BLaER1 treated with 17β-estradiol and CSF1 and Interleukin-3, amounts not matched to agents 10 nM and 100 nM (cell line): ENCODE data around the gene WDR45B.

ENCODE experiments used
- H3K27ac ChIP-seq, 11 experiments: shearing (Covaris generic); formaldehyde crosslinking; 2 replicates each; pipeline ENCODE4 v1.8.1; 2022
- H3K27me3 ChIP-seq, 11 experiments: shearing (Covaris generic); formaldehyde crosslinking; 2 replicates each; pipeline ENCODE4 v1.8.1; 2022
- H3K36me3 ChIP-seq, 11 experiments: shearing (Covaris generic); formaldehyde crosslinking; 2 replicates each; pipeline ENCODE4 v1.8.1; 2022
- H3K4me1 ChIP-seq, 10 experiments: shearing (Covaris generic); formaldehyde crosslinking; 2 replicates each; pipeline ENCODE4 v1.8.1; 2022
- H3K4me2 ChIP-seq, 11 experiments: shearing (Covaris generic); formaldehyde crosslinking; 2 replicates each; pipeline ENCODE4 v1.8.1; 2022
- H3K4me3 ChIP-seq, 10 experiments: shearing (Covaris generic); formaldehyde crosslinking; 2 replicates each; pipeline ENCODE4 v1.8.1; 2022
- H3K9ac ChIP-seq, 11 experiments: shearing (Covaris generic); formaldehyde crosslinking; 2 replicates each; pipeline ENCODE4 v1.8.1; 2022
- H3K9me3 ChIP-seq, 11 experiments: shearing (Covaris generic); formaldehyde crosslinking; replicated peaks in 1 of 11; 2 replicates each; pipeline ENCODE4 v1.8.1; 2022
- H4K20me1 ChIP-seq, 11 experiments: shearing (Covaris generic); formaldehyde crosslinking; 2 replicates each; pipeline ENCODE4 v1.8.1; 2022
- Cebpa-rat ChIP-seq, 11 experiments: shearing (Covaris generic); IDR thresholded peaks; 2 replicates each; pipeline ENCODE4 v1.8.1; 2022

WDR45B gene

DNA sequence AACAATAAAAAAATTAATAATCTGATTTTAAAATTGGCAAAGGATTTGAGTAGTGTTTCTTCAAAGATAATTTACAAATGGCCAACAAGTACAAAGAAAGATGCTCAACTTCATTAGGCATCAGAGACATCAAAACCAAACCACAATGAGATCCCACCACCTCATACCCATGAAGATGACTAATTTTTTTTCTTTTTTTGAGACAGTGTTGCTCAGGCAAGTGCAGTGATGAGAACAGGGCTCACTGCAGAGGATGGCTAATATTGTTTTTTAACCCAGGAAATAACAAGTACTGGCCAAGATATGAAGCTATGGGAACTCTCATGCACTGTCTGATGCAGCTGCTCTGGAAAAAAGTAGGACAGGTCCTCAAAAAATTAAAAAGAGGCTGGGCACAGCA is 14.9 kb downstream of the WDR45B start:
- H3K9me3 ChIP-seq: peaks cover 5 to 19% (median 14%) of the 10 kb centered on the region in 11 experiments; a peak in 17 of 22 replicates
- no peak overlapping the region for H3K4me3 ChIP-seq
- H3K9ac ChIP-seq: no peak overlapping the region
- H3K4me1 ChIP-seq: peaks cover 0 to 18% (median 6%) of the 10 kb centered on the region in 10 experiments; a peak in 13 of 20 replicates
- H3K27ac ChIP-seq: no peak overlapping the region
- no peak overlapping the region for H3K4me2 ChIP-seq
- peaks cover 87 to 97% (median 93%) of the 10 kb centered on the region in 11 experiments for H3K36me3 ChIP-seq
- no peaks in the 10 kb centered on the region for H3K27me3 ChIP-seq
- H4K20me1 ChIP-seq: peaks cover 54 to 97% (median 89%) of the 10 kb centered on the region in 11 experiments
- no peak for TF ChIP-seq Cebpa-rat (IDR thresholded peaks at IDR 0.05)

DNA sequence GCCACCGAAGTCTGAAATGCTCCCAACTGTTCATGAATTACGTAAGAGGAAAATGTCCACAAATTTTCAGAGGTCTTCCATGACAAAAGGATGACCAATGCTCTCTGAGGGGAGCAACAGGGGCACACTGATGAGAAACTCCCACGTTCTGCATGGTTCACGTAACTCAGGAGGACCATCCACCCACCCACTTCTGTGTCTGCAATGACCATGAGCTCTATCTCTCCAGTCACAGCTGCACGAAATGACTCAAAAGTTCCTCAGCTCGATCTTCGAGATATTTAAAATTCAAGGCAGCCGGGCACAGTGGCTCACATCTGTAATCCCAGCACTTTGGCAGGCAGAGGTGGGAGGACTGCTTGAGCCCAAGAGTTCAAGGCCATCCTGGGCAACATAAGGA is 15.8 kb downstream of the WDR45B start:
- no peak overlapping the region for H3K27ac ChIP-seq
- peaks cover 0 to 24% (median 15%) of the 10 kb centered on the region in 10 experiments; a peak in 14 of 20 replicates for H3K4me1 ChIP-seq
- H3K9ac ChIP-seq: no peak overlapping the region
- H3K4me3 ChIP-seq: no peak overlapping the region
- peaks cover 2 to 13% (median 9%) of the 10 kb centered on the region in 11 experiments; a peak in 17 of 22 replicates for H3K9me3 ChIP-seq
- no peak for TF ChIP-seq Cebpa-rat (IDR thresholded peaks at IDR 0.05)
- H4K20me1 ChIP-seq: peaks cover 50 to 99% (median 91%) of the 10 kb centered on the region in 11 experiments
- no peak overlapping the region for H3K4me2 ChIP-seq
- peaks cover 87 to 100% (median 95%) of the 10 kb centered on the region in 11 experiments for H3K36me3 ChIP-seq
- no peaks in the 10 kb centered on the region for H3K27me3 ChIP-seq

DNA sequence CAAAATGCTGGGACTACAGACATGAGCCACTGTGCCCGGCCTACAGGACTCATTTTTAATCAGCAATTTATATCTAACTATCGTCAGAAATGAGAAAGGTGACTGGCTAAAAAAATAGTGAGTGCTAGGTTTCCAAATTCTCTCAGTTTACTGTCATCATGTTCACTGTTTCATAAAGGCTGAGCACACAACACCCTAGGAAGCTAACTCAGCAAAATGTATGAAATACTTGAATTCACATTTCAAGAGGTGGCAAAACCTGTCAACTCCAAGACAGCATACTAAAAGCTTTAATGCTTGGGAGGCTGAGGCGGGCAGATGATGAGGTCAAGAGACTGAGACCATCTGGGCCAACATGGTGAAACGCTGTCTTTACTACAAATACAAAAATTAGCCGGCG is 16.7 kb downstream of the WDR45B start:
- peaks cover 0 to 31% (median 23%) of the 10 kb centered on the region in 10 experiments; a peak in 14 of 20 replicates for H3K4me1 ChIP-seq
- H3K27ac ChIP-seq: no peak overlapping the region
- no peak overlapping the region for H3K4me3 ChIP-seq
- TF ChIP-seq Cebpa-rat (IDR thresholded peaks at IDR 0.05): no peak
- no peak overlapping the region for H3K9ac ChIP-seq
- peaks cover 0 to 4% (median 0%) of the 10 kb centered on the region in 11 experiments; a peak in 6 of 22 replicates for H3K9me3 ChIP-seq
- H3K36me3 ChIP-seq: peaks cover 87 to 100% (median 95%) of the 10 kb centered on the region in 11 experiments
- H3K4me2 ChIP-seq: no peak overlapping the region
- no peaks in the 10 kb centered on the region for H3K27me3 ChIP-seq
- peaks cover 45 to 99% (median 83%) of the 10 kb centered on the region in 11 experiments for H4K20me1 ChIP-seq

DNA sequence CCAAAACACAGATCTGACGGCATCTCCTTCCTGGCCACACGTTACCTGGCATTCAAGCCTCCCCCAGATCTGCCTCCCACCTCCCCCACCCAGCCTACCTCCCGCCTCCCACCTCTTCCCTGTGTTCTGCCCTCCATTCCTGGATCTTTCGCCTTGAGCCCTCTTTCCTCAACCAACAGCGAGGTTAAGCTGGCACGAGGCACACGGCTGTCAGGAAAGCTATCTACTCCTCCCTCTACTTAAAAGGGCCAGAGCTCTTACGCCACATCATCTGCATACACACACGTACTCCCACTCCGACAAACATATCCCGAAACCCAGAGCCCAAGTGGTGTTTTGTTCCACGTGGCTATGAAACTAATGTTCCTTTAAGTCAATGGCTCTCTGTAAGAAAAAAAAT is 18.0 kb downstream of the WDR45B start:
- H4K20me1 ChIP-seq: peaks cover 31 to 91% (median 70%) of the 10 kb centered on the region in 11 experiments; a peak in 21 of 22 replicates
- no peak overlapping the region for H3K27ac ChIP-seq
- H3K9me3 ChIP-seq: no peaks in the 10 kb centered on the region
- no peak overlapping the region for H3K9ac ChIP-seq
- H3K4me1 ChIP-seq: peaks cover 0 to 38% (median 25%) of the 10 kb centered on the region in 10 experiments; a peak in 14 of 20 replicates
- H3K4me3 ChIP-seq: no peak overlapping the region
- no peaks in the 10 kb centered on the region for H3K27me3 ChIP-seq
- peaks cover 86 to 100% (median 95%) of the 10 kb centered on the region in 11 experiments for H3K36me3 ChIP-seq
- no peak for TF ChIP-seq Cebpa-rat (IDR thresholded peaks at IDR 0.05)
- H3K4me2 ChIP-seq: no peak overlapping the region

DNA sequence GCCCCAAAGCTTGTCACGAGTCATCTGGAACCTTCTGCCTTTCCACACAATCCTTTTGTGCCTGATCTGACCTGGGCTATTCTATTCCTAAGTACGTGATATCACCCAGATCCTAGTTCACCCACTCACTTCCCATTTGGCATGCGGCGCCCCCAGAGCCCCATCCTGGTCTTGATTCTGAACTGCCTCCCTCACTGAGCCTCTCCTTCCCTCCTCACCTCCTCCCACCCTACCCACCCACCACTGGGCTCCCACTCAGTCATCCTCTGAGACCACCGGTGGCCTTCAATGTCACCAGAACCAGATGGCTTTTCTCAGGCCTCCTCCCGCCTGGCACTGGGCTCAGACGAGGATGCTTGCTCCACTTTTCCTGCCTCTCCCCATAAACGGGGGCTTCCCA is 18.5 kb downstream of the WDR45B start:
- Histone ChIP-seq H3K4me3 (no peak overlapping the region), H4K20me1 (peaks cover 27 to 86% (median 67%) of the 10 kb centered on the region in 11 experiments; a peak in 21 of 22 replicates), H3K9ac (0 out of 22 replicates have a peak overlapping the region, but pooled peaks of 2 of the 11 experiments have one; percentile 10 to 41), H3K4me1 (peaks cover 0 to 43% (median 28%) of the 10 kb centered on the region in 10 experiments; a peak in 15 of 20 replicates), H3K4me2 (no peak overlapping the region), H3K36me3 (peaks cover 86 to 100% (median 95%) of the 10 kb centered on the region in 11 experiments), H3K27ac (peak overlapping the region in 3 of 11 experiments; percentile 19 to 75 (median 74); a peak in 1 of 22 replicates), H3K9me3 (no peaks in the 10 kb centered on the region), H3K27me3 (no peaks in the 10 kb centered on the region)
- TF ChIP-seq Cebpa-rat (IDR thresholded peaks at IDR 0.05): no peak

DNA sequence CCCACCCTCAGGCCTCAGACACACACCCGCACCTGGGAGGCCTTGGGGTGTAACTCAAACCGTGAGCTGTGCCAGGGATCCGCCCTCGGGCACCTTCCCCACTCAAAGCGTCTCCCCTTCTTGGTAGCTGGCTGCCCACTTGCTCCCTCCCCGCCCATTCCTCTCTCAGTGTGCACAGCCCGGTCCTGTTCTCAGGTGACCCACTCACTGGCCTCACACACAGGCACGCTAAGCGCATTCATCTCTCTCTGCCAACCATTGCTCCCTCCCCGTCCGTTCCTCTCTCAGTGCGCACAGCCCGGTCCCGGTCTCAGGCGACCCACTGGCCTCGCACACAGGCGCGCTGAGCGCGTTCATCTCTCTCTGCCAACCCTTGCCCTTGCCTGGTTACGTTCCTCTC is 20.8 kb downstream of the WDR45B start:
- H3K4me1 ChIP-seq: peaks cover 21 to 66% (median 50%) of the 10 kb centered on the region in 10 experiments
- H3K9me3 ChIP-seq: no peaks in the 10 kb centered on the region
- H3K36me3 ChIP-seq: peaks cover 64 to 91% (median 85%) of the 10 kb centered on the region in 11 experiments
- H3K27me3 ChIP-seq: no peaks in the 10 kb centered on the region
- H3K4me2 ChIP-seq: peak overlapping the region in 8 of 11 experiments; percentile 32 to 96 (median 84); a peak in 16 of 22 replicates
- 0 out of 20 replicates have a peak overlapping the region, but pooled peaks of 1 of the 10 experiments have one; percentile 9 for H3K4me3 ChIP-seq
- TF ChIP-seq Cebpa-rat (IDR thresholded peaks at IDR 0.05): no peak
- peak overlapping the region in 8 of 11 experiments; percentile 10 to 67 (median 45); a peak in 10 of 22 replicates for H3K9ac ChIP-seq
- H4K20me1 ChIP-seq: peaks cover 9 to 72% (median 52%) of the 10 kb centered on the region in 11 experiments; a peak in 19 of 22 replicates
- peak overlapping the region in 9 of 11 experiments; percentile 28 to 75 (median 47); a peak in 11 of 22 replicates for H3K27ac ChIP-seq

DNA sequence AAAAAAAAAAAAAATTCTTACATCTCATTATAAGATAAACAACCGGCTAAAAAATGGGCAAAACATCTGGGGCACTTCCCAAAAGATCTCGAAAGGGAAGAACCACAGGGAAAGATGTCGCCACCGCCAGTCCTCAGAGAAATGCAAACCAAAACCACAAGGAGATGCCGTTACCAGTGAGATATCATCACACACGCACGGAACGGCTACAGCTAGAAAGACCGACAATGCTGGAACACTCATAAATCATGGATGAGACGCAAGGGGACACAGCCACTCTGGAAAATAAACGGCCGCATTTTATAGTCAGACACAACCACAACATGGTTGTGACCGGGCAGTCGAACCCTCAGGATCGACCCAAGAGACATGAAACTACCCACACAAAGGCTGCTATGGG is 24.5 kb downstream of the WDR45B start:
- peaks cover 74 to 91% (median 89%) of the 10 kb centered on the region in 11 experiments for H3K36me3 ChIP-seq

DNA sequence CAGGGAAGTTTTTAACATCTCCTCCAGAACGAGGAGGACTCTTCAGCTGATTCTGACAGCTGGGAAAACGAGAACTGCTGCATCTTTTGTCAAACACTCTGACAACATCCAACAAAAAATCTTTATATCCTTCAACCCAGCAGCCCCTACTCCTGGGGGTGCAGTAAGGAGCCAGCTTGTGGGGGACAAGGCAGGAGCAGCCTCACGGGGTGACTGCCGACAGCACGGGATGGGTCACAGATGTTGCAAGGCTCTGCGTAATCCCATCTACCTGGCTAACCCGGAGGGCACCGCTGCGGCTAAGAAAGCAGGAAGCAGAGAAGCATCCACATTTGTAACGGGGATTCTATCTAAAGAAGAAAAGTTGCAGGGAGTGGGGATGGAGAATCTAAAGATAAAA is 28.6 kb downstream of the WDR45B start:
- Histone ChIP-seq H3K4me2 (no peak overlapping the region), H3K36me3 (peaks cover 79 to 92% (median 90%) of the 10 kb centered on the region in 11 experiments), H3K4me1 (peaks cover 18 to 26% (median 24%) of the 10 kb centered on the region in 10 experiments), H3K27ac (no peak overlapping the region), H3K4me3 (no peak overlapping the region), H3K9me3 (no peaks in the 10 kb centered on the region), H3K9ac (peak overlapping the region in 2 of 11 experiments; percentile 36 to 38; a peak in 2 of 22 replicates), H4K20me1 (peaks cover 0 to 56% (median 16%) of the 10 kb centered on the region in 11 experiments; a peak in 11 of 22 replicates), H3K27me3 (no peaks in the 10 kb centered on the region)
- TF ChIP-seq Cebpa-rat (IDR thresholded peaks at IDR 0.05): no peak

More for the DNA sequence above, 24.5 kb downstream of the WDR45B start:
- Histone ChIP-seq H3K9me3 (no peaks in the 10 kb centered on the region), H3K27ac (peak overlapping the region; percentile 55 to 91 (median 77); a peak in 20 of 22 replicates), H3K4me1 (peaks cover 21 to 62% (median 51%) of the 10 kb centered on the region in 10 experiments), H3K4me3 (peak overlapping the region in 8 of 10 experiments; percentile 29 to 52 (median 38); a peak in 11 of 20 replicates), H3K9ac (peak overlapping the region; percentile 52 to 76 (median 70); a peak in 21 of 22 replicates), H3K4me2 (peak overlapping the region; percentile 56 to 93 (median 85)), H4K20me1 (peaks cover 5 to 56% (median 20%) of the 10 kb centered on the region in 11 experiments; a peak in 18 of 22 replicates), H3K27me3 (no peaks in the 10 kb centered on the region)
- peak in 6 of 11 experiments; percentile 27 to 79 (median 56); a peak in 6 of 22 replicates for TF ChIP-seq Cebpa-rat (IDR thresholded peaks at IDR 0.05)

DNA sequence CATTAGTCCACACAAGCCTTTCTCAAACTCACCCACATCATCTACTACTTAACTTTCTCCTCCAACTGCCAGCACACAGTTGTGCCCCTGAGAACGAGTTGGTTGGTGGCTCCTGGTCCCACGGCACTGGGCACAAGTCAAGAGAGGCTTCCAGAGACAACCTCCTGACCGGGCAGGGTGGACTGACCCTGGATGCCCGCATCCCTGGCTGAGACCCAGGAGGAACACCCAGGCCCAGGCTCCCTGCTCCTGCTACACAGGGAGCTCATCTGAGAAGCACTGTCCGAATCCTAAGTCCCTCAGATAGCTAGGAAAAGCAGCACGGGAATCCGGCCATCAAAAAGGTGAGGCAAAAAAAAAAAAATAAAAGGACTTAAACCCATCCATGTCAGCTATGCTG is 29.0 kb downstream of the WDR45B start:
- H3K9ac ChIP-seq: peak overlapping the region in 3 of 11 experiments; percentile 26 to 38 (median 29); a peak in 3 of 22 replicates
- H3K27me3 ChIP-seq: no peaks in the 10 kb centered on the region
- H3K27ac ChIP-seq: 0 out of 22 replicates have a peak overlapping the region, but pooled peaks of 1 of the 11 experiments have one; percentile 8
- peaks cover 81 to 92% (median 90%) of the 10 kb centered on the region in 11 experiments for H3K36me3 ChIP-seq
- H4K20me1 ChIP-seq: peaks cover 0 to 55% (median 16%) of the 10 kb centered on the region in 11 experiments; a peak in 11 of 22 replicates
- H3K4me1 ChIP-seq: peaks cover 14 to 22% (median 19%) of the 10 kb centered on the region in 10 experiments
- no peak overlapping the region for H3K4me2 ChIP-seq
- no peak overlapping the region for H3K4me3 ChIP-seq
- no peak for TF ChIP-seq Cebpa-rat (IDR thresholded peaks at IDR 0.05)
- H3K9me3 ChIP-seq: no peaks in the 10 kb centered on the region
